ENCODE results near the gene MCM10.

MCM10 gene

DNA sequence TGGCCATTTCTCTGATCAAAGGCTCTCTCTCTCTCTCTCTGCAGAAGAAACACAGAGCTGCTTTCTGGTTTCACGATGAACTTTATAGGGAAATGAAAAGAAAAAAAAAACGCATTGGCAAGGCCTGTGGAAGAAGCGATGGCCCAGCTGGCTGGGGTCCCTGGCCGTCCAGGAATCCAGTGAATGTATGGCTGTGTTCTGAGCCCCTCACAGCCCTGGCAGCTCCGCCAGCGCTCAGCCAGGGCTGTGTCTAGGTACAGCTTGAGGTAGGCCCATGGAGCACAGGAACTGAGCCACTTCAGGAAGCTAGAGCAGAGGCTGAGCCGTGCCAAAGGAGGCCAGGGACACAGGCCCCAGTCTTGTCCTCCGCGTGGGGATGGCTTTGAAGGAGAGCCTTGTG is 85.9 kb downstream of the MCM10 start:
- no peaks in the 10 kb centered on the region for H3K27me3 ChIP-seq
- peaks cover 24% of the 10 kb centered on the region for H3K4me1 ChIP-seq
- H3K4me2 ChIP-seq: no peak overlapping the region
- H3K27ac ChIP-seq: no peak overlapping the region
- H3K4me3 ChIP-seq: no peak overlapping the region
- TF ChIP-seq Cebpa-rat (IDR thresholded peaks at IDR 0.05): no peak
- no peak overlapping the region for H3K9ac ChIP-seq
- no peaks in the 10 kb centered on the region for H3K36me3 ChIP-seq
- no peaks in the 10 kb centered on the region for H3K9me3 ChIP-seq
- H4K20me1 ChIP-seq: no peaks in the 10 kb centered on the region

GRCh38 chr10:13247784-13248183 is 86.4 kb downstream of the MCM10 start:
- H3K4me3 ChIP-seq: no peak overlapping the region

DNA sequence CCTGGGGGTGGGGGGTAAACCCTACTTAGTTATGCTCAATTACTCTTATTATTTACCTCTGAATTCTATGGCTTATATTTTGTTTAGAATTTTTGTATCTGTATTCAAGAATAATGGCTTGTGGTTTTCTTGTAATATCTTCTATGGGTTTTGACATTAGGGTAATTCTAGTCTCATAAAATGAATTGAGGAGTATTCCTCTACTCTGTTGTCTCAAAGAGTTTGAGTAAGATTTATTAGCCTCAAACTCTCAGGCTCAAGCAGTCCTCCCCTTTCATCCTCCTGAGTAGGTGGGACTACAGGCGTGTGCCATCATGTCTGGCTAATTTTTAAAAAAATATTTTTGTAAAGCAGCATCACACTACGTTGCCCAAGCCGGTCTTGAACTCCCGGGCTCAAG is 92.4 kb downstream of the MCM10 start:
- Histone ChIP-seq H4K20me1 (no peaks in the 10 kb centered on the region), H3K4me1 (peaks cover 32% of the 10 kb centered on the region), H3K4me3 (no peak overlapping the region), H3K27me3 (no peaks in the 10 kb centered on the region), H3K9me3 (peaks cover 5% of the 10 kb centered on the region; the same call in 1 of the 2 replicates), H3K9ac (no peak overlapping the region), H3K36me3 (no peaks in the 10 kb centered on the region), H3K4me2 (no peak overlapping the region), H3K27ac (no peak overlapping the region)
- no peak for TF ChIP-seq Cebpa-rat (IDR thresholded peaks at IDR 0.05)

More at GRCh38 chr10:13247784-13248183, 86.4 kb downstream of the MCM10 start:
- no peak overlapping the region for H3K9ac ChIP-seq
- H3K9me3 ChIP-seq: no peaks in the 10 kb centered on the region
- TF ChIP-seq Cebpa-rat (IDR thresholded peaks at IDR 0.05): no peak
- peaks cover 30% of the 10 kb centered on the region for H3K4me1 ChIP-seq
- no peak overlapping the region for H3K4me2 ChIP-seq
- no peak overlapping the region for H3K27ac ChIP-seq
- H3K36me3 ChIP-seq: no peaks in the 10 kb centered on the region
- H3K27me3 ChIP-seq: no peaks in the 10 kb centered on the region
- no peaks in the 10 kb centered on the region for H4K20me1 ChIP-seq

DNA sequence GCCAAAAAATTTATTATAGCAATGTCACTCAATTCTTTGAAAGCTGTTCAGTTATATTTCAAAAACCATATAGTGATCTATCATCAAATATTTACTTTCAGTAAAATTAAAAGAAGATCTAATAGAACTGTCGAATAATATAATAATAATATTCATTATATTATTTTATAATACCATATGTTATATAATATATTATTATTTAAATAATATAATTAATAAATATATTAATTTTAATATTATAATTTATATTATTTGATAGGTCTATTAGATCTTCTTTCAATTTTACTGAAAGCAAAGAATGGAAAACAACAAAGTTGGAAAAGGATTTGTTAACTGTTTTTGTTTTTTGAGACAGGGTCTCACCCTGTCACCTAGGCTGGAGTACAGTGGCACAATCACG is 95.3 kb downstream of the MCM10 start:
- Histone ChIP-seq H3K4me2 (no peak overlapping the region), H3K9ac (no peak overlapping the region), H3K27me3 (no peaks in the 10 kb centered on the region), H3K4me3 (no peak overlapping the region), H3K36me3 (no peaks in the 10 kb centered on the region), H3K9me3 (peaks cover 17% of the 10 kb centered on the region; the same call in 1 of the 2 replicates), H3K27ac (no peak overlapping the region), H4K20me1 (no peaks in the 10 kb centered on the region), H3K4me1 (peaks cover 14% of the 10 kb centered on the region)
- no peak for TF ChIP-seq Cebpa-rat (IDR thresholded peaks at IDR 0.05)

DNA sequence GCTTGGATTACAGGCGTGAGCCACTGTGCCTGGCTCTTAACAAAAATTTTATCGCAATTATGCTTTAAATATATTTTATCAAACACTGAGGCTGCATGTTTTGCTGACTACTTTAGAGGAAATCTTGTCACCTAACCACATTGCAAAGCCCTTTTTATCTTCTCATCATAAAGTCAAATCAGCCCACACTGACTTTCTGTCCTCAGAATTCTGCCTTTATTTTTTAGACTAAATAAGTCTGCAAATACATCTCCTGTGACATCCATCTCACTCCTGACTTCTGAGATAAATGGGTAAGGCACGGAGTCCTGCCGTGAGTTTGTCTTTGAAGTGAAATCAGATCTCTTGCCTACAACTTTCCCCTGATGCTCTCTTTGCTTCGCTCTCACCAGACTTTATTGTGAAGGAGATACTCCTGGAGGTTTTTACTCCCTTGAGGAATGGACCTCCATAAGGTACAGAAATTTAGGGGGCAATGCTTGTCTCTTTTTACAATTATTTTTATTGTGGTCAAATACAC is 96.3 kb downstream of the MCM10 start:
- Histone ChIP-seq H3K4me1 (peaks cover 4% of the 10 kb centered on the region), H3K36me3 (no peaks in the 10 kb centered on the region), H3K4me2 (no peak overlapping the region), H3K9me3 (peaks cover 17% of the 10 kb centered on the region), H3K27me3 (no peaks in the 10 kb centered on the region), H4K20me1 (no peaks in the 10 kb centered on the region), H3K27ac (no peak overlapping the region), H3K9ac (no peak overlapping the region), H3K4me3 (no peak overlapping the region)
- no peak for TF ChIP-seq Cebpa-rat (IDR thresholded peaks at IDR 0.05)
